DOHH2 (cell line): ENCODE results near the gene NALCN.

Experiments
- H3F3A ChIP-seq: fragments of 200-600 bp; sonication (generic), shearing (Covaris generic); 2 replicates; pipeline ENCODE4 v1.6.0; 2016; ENCODE audit warnings: antibody characterized with exemption, mild to moderate bottlenecking; ENCODE audit not compliant: control insufficient read depth, insufficient read depth
- H3K27ac ChIP-seq: fragments of 200-600 bp; sonication (generic); 2 replicates; pipeline ENCODE4 v1.5.1; 2014; ENCODE audit warnings: low read depth, mild to moderate bottlenecking, low read length, moderate library complexity
- H3K27me3 ChIP-seq: fragments of 200-600 bp; sonication (generic); 2 replicates; pipeline ENCODE4 v1.6.1; 2014; ENCODE audit warnings: mild to moderate bottlenecking, low read length, mixed read lengths; ENCODE audit not compliant: control insufficient read depth
- H3K36me3 ChIP-seq: fragments of 200-600 bp; sonication (generic); 2 replicates; pipeline ENCODE4 v1.6.1; 2014; ENCODE audit warnings: mild to moderate bottlenecking, low read length, moderate library complexity, mixed read lengths; ENCODE audit not compliant: control insufficient read depth
- H3K4me1 ChIP-seq: fragments of 200-600 bp; sonication (generic); 2 replicates; pipeline ENCODE4 v1.6.1; 2014; ENCODE audit warnings: mild to moderate bottlenecking, low read length, mixed read lengths; ENCODE audit not compliant: control insufficient read depth
- H3K4me2 ChIP-seq: fragments of 200-600 bp; sonication (generic); 2 replicates; pipeline ENCODE4 v1.6.0; 2014; ENCODE audit warnings: mild to moderate bottlenecking, low read length, moderate library complexity
- H3K4me3 ChIP-seq: fragments of 200-600 bp; sonication (generic); 2 replicates; pipeline ENCODE4 v1.5.1; 2014; ENCODE audit warnings: mild to moderate bottlenecking, low read length, mixed read lengths
- H3K79me2 ChIP-seq: fragments of 200-600 bp; sonication (generic); 2 replicates; pipeline ENCODE4 v1.6.1; 2014; ENCODE audit warnings: mild to moderate bottlenecking, low read length, mixed read lengths; ENCODE audit not compliant: control insufficient read depth
- H3K9me2 ChIP-seq: fragments of 200-600 bp; sonication (generic); replicated peaks from 2 replicates; pipeline ENCODE4 v1.6.1; 2014; ENCODE audit warnings: mild to moderate bottlenecking, low read length, mixed read lengths; ENCODE audit not compliant: control insufficient read depth
- H3K9me3 ChIP-seq: fragments of 200-600 bp; sonication (generic); 2 replicates; pipeline ENCODE4 v1.6.1; 2014; ENCODE audit warnings: antibody characterized with exemption, low read length, mixed read lengths; ENCODE audit not compliant: control insufficient read depth, insufficient read depth
- H4K20me1 ChIP-seq: fragments of 200-600 bp; sonication (generic); 2 replicates; pipeline ENCODE4 v1.6.0; 2014; ENCODE audit warnings: low read depth, mild to moderate bottlenecking, antibody characterized with exemption, low read length, moderate library complexity; ENCODE audit not compliant: control insufficient read depth, insufficient read depth
- EZH2phosphoT487 ChIP-seq: fragments of 200-600 bp; sonication (generic); IDR thresholded peaks from 2 replicates; pipeline ENCODE4 v1.6.1; 2017; ENCODE audit warnings: borderline replicate concordance, mild to moderate bottlenecking, antibody characterized with exemption, low read length, moderate library complexity, mixed read lengths
- TF ChIP-seq, protein P1 (sequence below): fragments of 200-600 bp; sonication (generic); IDR thresholded peaks from one replicate; pipeline ENCODE4 v1.5.1; 2014; ENCODE audit warnings: antibody characterized with exemption, mild to moderate bottlenecking, low read depth, low read length; ENCODE audit not compliant: poor library complexity, severe bottlenecking

Gene NALCN

DNA sequence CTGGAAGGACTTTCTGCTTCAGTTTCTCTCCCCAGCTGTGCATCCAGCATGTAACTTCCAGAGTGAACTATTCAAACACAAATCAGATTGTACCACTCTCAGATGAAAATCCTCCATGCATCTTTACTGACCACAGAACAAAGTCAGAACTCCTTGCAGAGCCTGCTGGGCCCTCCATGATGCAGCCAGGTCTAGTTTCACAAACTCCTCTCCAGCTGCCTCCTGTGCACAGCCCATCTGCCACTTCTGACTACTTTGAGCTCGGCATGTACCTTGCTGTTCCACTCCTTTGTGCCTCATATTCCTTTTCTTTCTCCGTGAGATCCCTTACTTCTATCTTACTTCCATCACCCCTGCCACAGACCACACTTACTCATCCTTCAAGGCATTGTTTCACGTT, 31.4 kb downstream of the NALCN start:
- no peaks in the 10 kb centered on the region for H3K9me2 ChIP-seq
- no peak overlapping the region for H3K27ac ChIP-seq
- no peaks in the 10 kb centered on the region for H3K79me2 ChIP-seq
- H3F3A ChIP-seq, result no peaks in the 10 kb centered on the region
- H3K36me3 ChIP-seq, result no peaks in the 10 kb centered on the region
- no peak overlapping the region for H3K4me3 ChIP-seq
- H3K9me3 ChIP-seq, result no peaks in the 10 kb centered on the region
- no peak overlapping the region for H3K4me2 ChIP-seq
- TF ChIP-seq, protein P1, sequence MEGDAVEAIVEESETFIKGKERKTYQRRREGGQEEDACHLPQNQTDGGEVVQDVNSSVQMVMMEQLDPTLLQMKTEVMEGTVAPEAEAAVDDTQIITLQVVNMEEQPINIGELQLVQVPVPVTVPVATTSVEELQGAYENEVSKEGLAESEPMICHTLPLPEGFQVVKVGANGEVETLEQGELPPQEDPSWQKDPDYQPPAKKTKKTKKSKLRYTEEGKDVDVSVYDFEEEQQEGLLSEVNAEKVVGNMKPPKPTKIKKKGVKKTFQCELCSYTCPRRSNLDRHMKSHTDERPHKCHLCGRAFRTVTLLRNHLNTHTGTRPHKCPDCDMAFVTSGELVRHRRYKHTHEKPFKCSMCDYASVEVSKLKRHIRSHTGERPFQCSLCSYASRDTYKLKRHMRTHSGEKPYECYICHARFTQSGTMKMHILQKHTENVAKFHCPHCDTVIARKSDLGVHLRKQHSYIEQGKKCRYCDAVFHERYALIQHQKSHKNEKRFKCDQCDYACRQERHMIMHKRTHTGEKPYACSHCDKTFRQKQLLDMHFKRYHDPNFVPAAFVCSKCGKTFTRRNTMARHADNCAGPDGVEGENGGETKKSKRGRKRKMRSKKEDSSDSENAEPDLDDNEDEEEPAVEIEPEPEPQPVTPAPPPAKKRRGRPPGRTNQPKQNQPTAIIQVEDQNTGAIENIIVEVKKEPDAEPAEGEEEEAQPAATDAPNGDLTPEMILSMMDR, result no peak
- no peak for TF ChIP-seq EZH2phosphoT487
- no peaks in the 10 kb centered on the region for H4K20me1 ChIP-seq
- H3K4me1 ChIP-seq, result no peaks in the 10 kb centered on the region
- H3K27me3 ChIP-seq, result no peaks in the 10 kb centered on the region

DNA sequence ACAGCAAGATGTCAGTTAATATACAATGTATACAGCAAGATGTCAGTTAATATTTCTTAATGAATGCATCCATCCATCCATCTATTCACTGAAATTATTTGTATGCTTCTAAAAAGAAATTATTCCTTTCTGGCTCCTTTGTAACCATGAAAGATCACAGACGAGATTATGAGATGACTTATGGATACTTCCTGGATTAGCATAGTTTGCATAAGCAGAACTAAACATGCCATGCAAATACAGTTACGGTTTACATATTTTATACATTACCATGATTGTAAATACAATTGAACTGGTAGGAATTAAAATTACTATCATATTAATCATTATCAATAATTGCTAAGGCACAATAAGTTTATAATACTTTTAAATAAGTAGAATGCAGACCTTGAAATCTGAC, 32.7 kb downstream of the NALCN start:
- Histone ChIP-seq H3K4me3 (no peak overlapping the region), H3K79me2 (no peaks in the 10 kb centered on the region), H3K4me1 (no peaks in the 10 kb centered on the region), H3K9me3 (no peaks in the 10 kb centered on the region), H3F3A (no peaks in the 10 kb centered on the region), H3K4me2 (no peak overlapping the region), H3K36me3 (no peaks in the 10 kb centered on the region), H3K27ac (no peak overlapping the region), H4K20me1 (no peaks in the 10 kb centered on the region), H3K9me2 (no peaks in the 10 kb centered on the region), H3K27me3 (no peaks in the 10 kb centered on the region)
- TF ChIP-seq, protein P1, result no peak

DNA sequence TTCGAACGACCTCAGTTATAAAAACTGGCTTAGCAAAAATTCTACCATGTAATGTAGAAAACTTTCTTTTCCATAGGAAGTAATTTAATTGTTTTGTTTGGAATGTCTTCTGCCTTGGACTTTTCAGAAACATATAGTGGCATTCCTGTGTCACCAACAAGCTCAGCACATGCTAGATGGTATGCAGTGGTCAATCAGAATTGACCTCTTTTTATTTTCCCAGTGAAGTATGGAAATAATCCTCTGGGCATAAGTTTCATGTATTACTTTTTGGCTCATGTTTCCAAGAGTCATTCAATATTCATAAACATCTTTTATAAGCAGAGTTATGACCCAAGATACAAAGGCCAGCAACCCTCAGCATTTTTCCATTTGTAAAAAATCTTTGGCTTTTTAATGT, 33.6 kb downstream of the NALCN start:
- no peaks in the 10 kb centered on the region for H4K20me1 ChIP-seq
- no peak overlapping the region for H3K27ac ChIP-seq
- H3K36me3 ChIP-seq, result no peaks in the 10 kb centered on the region
- H3K4me3 ChIP-seq, result no peak overlapping the region
- TF ChIP-seq, protein P1, result no peak
- no peak for TF ChIP-seq EZH2phosphoT487
- H3K27me3 ChIP-seq, result no peaks in the 10 kb centered on the region
- H3K9me3 ChIP-seq, result no peaks in the 10 kb centered on the region
- H3K4me2 ChIP-seq, result no peak overlapping the region
- H3K79me2 ChIP-seq, result no peaks in the 10 kb centered on the region
- H3K9me2 ChIP-seq, result no peaks in the 10 kb centered on the region
- no peaks in the 10 kb centered on the region for H3K4me1 ChIP-seq
- no peaks in the 10 kb centered on the region for H3F3A ChIP-seq

DNA sequence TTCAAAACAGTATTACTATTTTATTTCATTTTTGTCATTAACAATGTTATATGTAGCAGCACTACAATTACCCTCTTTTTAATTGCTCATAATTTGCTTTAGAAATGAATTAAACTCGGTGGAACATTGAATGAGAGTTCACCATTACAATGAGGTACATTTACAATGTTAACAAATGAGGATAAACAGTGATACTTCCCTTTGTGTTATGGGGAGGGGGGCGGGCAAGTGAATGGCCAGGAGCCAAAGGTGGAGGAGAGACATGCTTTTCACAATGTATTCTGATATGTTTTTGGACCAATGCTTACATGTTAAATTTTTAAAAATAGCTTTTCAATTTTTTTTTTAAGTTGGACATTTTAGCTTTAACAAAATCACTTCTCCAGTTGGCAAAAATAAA, 34.2 kb downstream of the NALCN start:
- H3K4me3 ChIP-seq, result no peak overlapping the region
- no peak overlapping the region for H3K27ac ChIP-seq
- H4K20me1 ChIP-seq, result no peaks in the 10 kb centered on the region
- no peaks in the 10 kb centered on the region for H3K36me3 ChIP-seq
- H3K79me2 ChIP-seq, result no peaks in the 10 kb centered on the region
- H3K4me2 ChIP-seq, result no peak overlapping the region
- no peaks in the 10 kb centered on the region for H3K27me3 ChIP-seq
- no peak for TF ChIP-seq EZH2phosphoT487
- TF ChIP-seq, protein P1, result no peak
- no peaks in the 10 kb centered on the region for H3K9me3 ChIP-seq
- H3K4me1 ChIP-seq, result no peaks in the 10 kb centered on the region
- H3F3A ChIP-seq, result no peaks in the 10 kb centered on the region
- H3K9me2 ChIP-seq, result no peaks in the 10 kb centered on the region
